ENCODE measurements around the gene CLSTN2. TPM values are rescaled to one million over a fixed set of nuclear protein-coding genes. Genes with fewer than 3 reads are reported as not detected.

CLSTN2 gene
- total RNA-seq, 1 donor from 2014 or later = 65.0 TPM

GRCh38 chr3:140056047-140056446 lies 121.1 kb downstream of the CLSTN2 start:
- no peak for TF ChIP-seq CTCF (IDR thresholded peaks at IDR 0.05)
- H3K36me3 Mint-ChIP-seq (ENCODE audit: low read depth) = no peaks in the 10 kb centered on the region
- H3K4me1 Mint-ChIP-seq (ENCODE audit: low read depth) = peaks cover 7% of the 10 kb centered on the region
- H3K27me3 Mint-ChIP-seq (ENCODE audit: low read depth) = no peaks in the 10 kb centered on the region
- no peak overlapping the region for H3K4me3 Mint-ChIP-seq (ENCODE audit: unreplicated experiment)
- no peak overlapping the region for H3K27ac Mint-ChIP-seq (ENCODE audit: unreplicated experiment)
- no peak for DNase-seq (ENCODE audit: low spot score)
- H3K9me3 Mint-ChIP-seq (ENCODE audit: low read depth) = no peaks in the 10 kb centered on the region

- no peak overlapping the region for H3K27ac Mint-ChIP-seq (ENCODE audit: unreplicated experiment)
- H3K27me3 Mint-ChIP-seq (ENCODE audit: low read depth) = no peaks in the 10 kb centered on the region
- H3K9me3 Mint-ChIP-seq (ENCODE audit: low read depth) = peaks cover 11% of the 10 kb centered on the region
- no peak for DNase-seq (ENCODE audit: low spot score)
- TF ChIP-seq CTCF (IDR thresholded peaks at IDR 0.05) = no peak
- H3K36me3 Mint-ChIP-seq (ENCODE audit: low read depth) = peaks cover 3% of the 10 kb centered on the region
- peaks cover 10% of the 10 kb centered on the region for H3K4me1 Mint-ChIP-seq (ENCODE audit: low read depth)
- H3K4me3 Mint-ChIP-seq (ENCODE audit: unreplicated experiment) = no peak overlapping the region
Observed at GRCh38 chr3:140061211-140061610, 126.2 kb downstream of the CLSTN2 start.

GRCh38 chr3:140062461-140062860 lies 127.5 kb downstream of the CLSTN2 start:
- H3K4me3 Mint-ChIP-seq (ENCODE audit: unreplicated experiment) = no peak overlapping the region
- no peak overlapping the region for H3K27ac Mint-ChIP-seq (ENCODE audit: unreplicated experiment)
- H3K9me3 Mint-ChIP-seq (ENCODE audit: low read depth) = peaks cover 11% of the 10 kb centered on the region
- peaks cover 3% of the 10 kb centered on the region for H3K36me3 Mint-ChIP-seq (ENCODE audit: low read depth)
- DNase-seq (ENCODE audit: low spot score) = no peak
- H3K4me1 Mint-ChIP-seq (ENCODE audit: low read depth) = peaks cover 12% of the 10 kb centered on the region
- no peaks in the 10 kb centered on the region for H3K27me3 Mint-ChIP-seq (ENCODE audit: low read depth)
- no peak for TF ChIP-seq CTCF (IDR thresholded peaks at IDR 0.05)

DNA sequence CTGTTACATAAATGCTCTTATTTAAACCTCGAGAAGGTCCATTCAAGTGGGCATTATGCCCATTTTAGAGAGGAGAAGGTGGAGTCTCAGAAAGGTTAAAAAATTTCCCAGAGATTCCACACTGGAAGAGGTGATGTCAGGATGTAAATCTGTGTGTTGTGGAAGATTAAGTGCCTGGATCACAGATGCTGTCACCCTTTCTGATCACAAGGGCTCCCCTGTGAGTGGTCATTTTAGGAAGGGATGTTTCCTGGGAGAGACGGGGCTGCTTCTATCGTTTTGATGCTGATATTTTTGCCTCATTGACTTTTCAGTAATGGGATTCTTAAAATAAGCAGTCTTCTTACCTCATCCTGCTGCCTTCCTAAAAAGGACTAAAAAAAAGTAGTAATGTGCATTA lies 132.5 kb downstream of the CLSTN2 start:
- Mint-ChIP-seq H3K27ac (ENCODE audit: unreplicated experiment) (no peak overlapping the region), H3K4me3 (ENCODE audit: unreplicated experiment) (no peak overlapping the region), H3K9me3 (ENCODE audit: low read depth) (peaks cover 11% of the 10 kb centered on the region), H3K4me1 (ENCODE audit: low read depth) (peaks cover 14% of the 10 kb centered on the region), H3K27me3 (ENCODE audit: low read depth) (no peaks in the 10 kb centered on the region), H3K36me3 (ENCODE audit: low read depth) (peaks cover 3% of the 10 kb centered on the region)
- DNase-seq (ENCODE audit: low spot score) = no peak
- no peak for TF ChIP-seq CTCF (IDR thresholded peaks at IDR 0.05)

DNA sequence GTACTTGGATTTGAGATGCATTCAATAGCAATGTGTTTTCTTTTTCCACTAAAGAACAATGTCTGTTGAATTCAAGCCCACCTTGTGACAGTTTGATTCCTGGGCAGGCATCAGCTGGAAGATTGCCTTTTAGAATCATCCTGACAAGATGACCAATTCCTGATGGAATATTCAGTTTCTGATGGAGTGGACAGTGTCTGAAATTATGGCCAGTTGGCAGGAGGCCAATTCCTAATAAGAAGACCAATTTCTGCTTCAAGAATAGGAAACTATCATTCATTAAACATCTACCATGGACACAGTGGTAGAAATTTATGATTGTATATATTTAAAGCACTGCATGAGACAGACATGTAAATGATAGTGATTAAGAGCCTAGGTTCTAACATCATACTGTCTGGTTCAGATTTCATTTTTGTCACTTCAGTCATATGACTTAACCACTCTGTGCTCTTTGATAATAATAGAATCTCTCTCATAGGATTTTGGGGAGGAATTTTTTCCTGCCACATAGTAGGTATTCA lies 133.6 kb downstream of the CLSTN2 start:
- no peak overlapping the region for H3K4me3 Mint-ChIP-seq (ENCODE audit: unreplicated experiment)
- DNase-seq (ENCODE audit: low spot score) = no peak
- peaks cover 11% of the 10 kb centered on the region for H3K9me3 Mint-ChIP-seq (ENCODE audit: low read depth)
- H3K27ac Mint-ChIP-seq (ENCODE audit: unreplicated experiment) = no peak overlapping the region
- H3K27me3 Mint-ChIP-seq (ENCODE audit: low read depth) = no peaks in the 10 kb centered on the region
- TF ChIP-seq CTCF (IDR thresholded peaks at IDR 0.05) = no peak
- peaks cover 3% of the 10 kb centered on the region for H3K36me3 Mint-ChIP-seq (ENCODE audit: low read depth)
- H3K4me1 Mint-ChIP-seq (ENCODE audit: low read depth) = peaks cover 13% of the 10 kb centered on the region
